ENCODE results near the gene FAM234B.

The FAM234B gene

DNA sequence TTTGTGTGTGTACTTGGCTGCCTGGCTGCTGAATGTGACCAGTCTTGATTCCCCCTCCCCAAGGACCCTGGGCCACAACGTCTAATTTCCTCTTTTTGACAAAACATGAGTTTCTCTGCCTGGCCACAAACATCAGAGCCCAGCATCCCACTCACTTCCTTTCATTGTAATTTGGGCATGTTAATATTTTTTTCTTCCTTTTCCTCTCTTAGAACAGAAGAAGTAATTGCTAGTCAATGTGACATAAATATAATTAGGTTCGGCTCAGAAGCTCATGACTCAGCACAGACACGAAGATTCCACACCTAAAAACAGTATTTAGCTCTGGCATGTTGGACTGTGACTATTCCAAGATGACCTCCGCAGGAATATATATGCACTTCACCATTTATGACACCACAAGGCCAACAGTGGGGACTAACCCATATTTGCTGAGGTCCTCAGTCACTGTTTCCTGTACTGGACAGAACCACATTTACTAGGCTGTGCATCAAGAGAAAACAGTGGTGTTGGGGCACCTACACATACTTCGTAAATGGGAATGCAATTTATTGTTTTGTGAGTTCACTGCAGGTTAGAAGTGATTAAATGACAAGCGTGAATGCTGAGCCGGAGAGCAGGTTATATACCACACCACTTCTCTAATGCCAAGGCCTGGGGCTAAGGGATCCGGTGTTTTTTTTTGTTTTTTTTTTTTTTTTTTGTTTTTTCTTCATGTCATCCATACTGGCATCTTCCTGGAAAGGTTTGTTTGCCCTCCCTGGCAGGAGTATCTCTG, 55.1 kb downstream of the FAM234B start:
- DNase-seq (ENCODE audit: low read depth): peak; percentile 46
- TF ChIP-seq, protein P1, sequence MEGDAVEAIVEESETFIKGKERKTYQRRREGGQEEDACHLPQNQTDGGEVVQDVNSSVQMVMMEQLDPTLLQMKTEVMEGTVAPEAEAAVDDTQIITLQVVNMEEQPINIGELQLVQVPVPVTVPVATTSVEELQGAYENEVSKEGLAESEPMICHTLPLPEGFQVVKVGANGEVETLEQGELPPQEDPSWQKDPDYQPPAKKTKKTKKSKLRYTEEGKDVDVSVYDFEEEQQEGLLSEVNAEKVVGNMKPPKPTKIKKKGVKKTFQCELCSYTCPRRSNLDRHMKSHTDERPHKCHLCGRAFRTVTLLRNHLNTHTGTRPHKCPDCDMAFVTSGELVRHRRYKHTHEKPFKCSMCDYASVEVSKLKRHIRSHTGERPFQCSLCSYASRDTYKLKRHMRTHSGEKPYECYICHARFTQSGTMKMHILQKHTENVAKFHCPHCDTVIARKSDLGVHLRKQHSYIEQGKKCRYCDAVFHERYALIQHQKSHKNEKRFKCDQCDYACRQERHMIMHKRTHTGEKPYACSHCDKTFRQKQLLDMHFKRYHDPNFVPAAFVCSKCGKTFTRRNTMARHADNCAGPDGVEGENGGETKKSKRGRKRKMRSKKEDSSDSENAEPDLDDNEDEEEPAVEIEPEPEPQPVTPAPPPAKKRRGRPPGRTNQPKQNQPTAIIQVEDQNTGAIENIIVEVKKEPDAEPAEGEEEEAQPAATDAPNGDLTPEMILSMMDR (conservative IDR thresholded peaks at IDR 0.05; ENCODE audit: low read length): no peak
- H3K4me3 ChIP-seq (ENCODE audit: low read length): no peak overlapping the region

DNA sequence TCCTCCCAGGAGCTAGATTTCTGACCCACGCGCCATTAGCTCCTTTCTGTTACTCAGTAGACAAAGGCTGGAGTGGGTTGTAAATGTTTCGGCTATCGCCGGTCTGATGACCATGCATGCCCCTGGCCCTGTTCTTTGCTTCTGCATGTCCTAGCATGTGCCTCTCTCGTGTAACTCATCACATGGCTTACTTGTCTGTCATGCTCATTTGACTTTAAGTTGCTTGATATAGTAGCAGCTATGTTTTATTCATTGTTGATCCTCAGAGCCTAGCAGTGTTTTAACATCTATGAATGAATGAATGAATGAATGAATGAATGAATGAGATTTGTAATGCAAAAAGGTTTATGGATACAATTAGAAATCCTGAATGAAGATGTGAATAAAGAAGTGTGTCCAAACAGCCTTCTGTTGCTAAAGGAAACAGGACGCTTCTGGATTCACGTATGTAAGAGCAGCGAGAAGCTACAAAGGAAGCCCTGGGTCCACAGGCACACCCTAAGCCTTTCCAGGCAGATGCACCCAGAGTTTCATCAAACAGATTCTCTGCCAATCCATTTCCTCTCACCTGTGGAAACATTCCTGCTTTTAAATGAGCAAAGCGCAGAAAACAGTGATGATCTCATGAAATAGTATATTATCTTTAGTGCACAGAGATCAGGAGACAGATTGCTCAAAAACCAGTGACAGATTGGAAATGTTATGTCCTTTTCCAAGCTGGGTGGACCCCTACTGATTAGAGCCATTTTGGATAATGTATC, 55.8 kb downstream of the FAM234B start:
- peak overlapping the region; percentile 51; the same call in 1 of the 2 replicates for H3K4me3 ChIP-seq (ENCODE audit: low read length)
- no peak for DNase-seq (ENCODE audit: low read depth)
- TF ChIP-seq, protein P1 (conservative IDR thresholded peaks at IDR 0.05; ENCODE audit: low read length): no peak

DNA sequence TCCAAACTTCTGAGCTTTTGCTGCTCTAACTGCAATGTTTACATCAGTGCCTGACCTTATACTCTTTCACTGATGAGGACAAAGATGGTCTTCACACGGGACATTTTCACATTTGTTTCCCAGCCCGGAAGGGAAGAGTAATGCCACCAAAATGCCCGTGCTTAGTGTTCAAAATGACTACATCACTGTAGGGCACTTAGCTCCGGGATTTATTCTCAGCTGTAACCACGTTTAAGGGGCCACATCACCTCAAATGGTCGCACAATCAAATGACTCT, 56.4 kb downstream of the FAM234B start:
- TF ChIP-seq, protein P1 (conservative IDR thresholded peaks at IDR 0.05; ENCODE audit: low read length): no peak
- no peak for DNase-seq (ENCODE audit: low read depth)
- H3K4me3 ChIP-seq (ENCODE audit: low read length): peak overlapping the region; percentile 51

DNA sequence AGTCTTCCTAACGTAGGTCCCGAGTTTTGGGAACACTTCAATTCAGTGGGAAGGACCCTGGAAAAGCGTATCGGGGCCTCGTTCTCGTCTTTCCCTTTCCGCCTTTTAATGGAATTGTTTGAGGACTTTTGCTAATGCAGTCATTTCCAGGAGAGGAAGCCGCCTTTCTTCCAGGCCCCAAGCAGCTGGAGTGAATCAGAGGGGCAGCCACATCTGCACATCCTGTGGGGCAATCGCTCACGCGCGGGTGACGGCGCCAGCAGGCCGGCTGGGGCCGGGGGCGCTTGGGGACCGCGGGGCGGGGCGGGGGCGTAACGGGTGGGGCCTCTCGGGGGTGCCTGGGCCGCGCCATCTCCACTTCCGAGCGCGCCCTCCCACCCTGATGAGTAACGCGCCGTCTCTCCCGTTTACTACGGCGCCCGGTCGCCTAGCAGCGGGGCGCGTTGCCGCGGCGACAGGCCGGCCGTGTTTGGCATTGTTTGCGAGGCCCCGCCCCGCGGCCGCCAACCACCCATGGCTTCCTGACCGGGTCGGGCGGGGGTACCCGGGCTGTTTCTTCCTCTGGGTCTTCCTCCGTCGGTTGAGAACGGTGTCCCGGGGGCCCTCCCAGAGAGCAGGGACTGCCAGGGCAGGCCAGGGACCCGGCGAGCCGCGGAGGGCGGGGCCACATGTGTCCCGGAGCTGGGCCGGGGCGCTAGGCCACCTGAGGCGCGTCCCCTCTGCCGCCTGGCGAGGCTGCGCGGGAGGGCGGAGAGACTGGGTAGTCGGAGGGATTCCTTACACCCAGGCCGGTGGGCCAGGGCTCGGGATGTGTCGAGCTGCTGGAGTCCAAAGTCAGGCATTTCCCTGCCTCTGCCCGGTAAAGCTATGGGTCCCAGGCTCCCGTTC, 56.9 kb downstream of the FAM234B start:
- TF ChIP-seq, protein P1 (conservative IDR thresholded peaks at IDR 0.05; ENCODE audit: low read length): no peak
- peak; percentile 95 for DNase-seq (ENCODE audit: low read depth)
- H3K4me3 ChIP-seq (ENCODE audit: low read length): peak overlapping the region; percentile 53

DNA sequence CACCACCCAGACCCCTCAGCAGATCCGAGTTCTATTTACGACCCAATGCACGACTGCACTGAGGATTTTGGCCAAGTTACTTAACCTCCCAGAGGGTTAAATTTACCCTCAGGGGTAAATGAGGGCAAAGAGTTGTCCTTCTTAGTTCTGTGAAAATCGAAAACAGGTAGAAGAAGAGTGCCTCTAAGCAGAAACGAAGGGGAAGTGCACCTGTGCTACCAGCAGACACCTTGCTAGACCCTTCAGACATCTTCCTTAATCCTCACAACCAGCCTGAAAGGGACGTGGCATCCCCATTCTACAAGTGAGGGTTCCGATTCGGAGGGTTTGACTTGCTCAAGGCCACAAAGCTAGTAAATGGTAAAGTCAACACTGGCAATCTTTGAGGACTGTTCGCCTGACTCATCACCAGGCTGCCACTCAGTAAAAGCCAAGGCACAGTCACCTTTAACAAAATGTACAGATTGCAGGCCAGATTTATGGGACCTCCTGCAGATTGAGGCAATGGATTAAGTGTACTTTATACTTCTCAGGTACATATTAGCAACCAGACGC, 57.7 kb downstream of the FAM234B start:
- DNase-seq (ENCODE audit: low read depth): no peak
- TF ChIP-seq, protein P1 (conservative IDR thresholded peaks at IDR 0.05; ENCODE audit: low read length): no peak
- H3K4me3 ChIP-seq (ENCODE audit: low read length): peak overlapping the region; percentile 53

DNA sequence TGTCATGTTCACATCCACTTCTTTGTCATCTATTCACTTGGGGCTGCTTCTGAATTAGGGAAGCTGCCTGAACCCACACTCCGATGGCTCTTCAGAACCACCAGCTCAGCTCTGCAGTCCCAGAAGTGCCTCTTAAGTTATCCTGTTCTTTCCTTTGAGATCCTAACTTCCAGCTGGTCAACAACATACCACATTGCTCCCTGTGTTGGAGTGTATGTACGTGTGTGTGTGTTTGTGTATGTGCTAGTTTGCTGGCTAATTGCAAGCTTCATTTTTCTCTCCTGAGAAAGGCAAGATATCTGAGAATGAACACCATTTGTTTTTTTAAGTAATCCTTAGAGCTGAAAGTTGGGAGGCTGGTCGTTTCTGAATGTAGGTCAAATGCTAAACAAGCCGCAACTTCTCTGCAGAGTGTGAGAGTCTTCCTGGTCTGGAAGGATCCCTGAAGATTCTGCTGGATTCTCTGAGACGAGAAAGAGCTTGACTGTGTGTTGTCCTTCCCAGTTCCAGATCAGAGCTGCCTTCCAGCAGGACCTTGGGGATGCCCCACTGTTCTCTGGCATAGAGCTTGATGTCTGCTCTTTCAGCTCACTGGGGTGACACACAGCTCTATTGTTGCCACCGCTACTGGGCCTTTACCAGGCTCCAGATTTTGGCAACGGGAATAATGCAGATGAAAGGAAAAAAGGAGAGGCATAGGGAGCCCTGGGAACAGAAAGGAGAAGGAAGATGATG, 58.4 kb downstream of the FAM234B start:
- peak; percentile 56 for DNase-seq (ENCODE audit: low read depth)
- H3K4me3 ChIP-seq (ENCODE audit: low read length): no peak overlapping the region
- TF ChIP-seq, protein P1 (conservative IDR thresholded peaks at IDR 0.05; ENCODE audit: low read length): no peak
